GM19099 (cell line): ENCODE data around the gene NDUFB10.

Experiments used
- POLR2A ChIP-seq: IDR thresholded peaks from 3 replicates; pipeline ENCODE4 v1.6.1; 2011; ENCODE audit warnings: low read depth; ENCODE audit not compliant: insufficient read length; ENCODE audit errors: extremely low read depth

Gene NDUFB10

DNA sequence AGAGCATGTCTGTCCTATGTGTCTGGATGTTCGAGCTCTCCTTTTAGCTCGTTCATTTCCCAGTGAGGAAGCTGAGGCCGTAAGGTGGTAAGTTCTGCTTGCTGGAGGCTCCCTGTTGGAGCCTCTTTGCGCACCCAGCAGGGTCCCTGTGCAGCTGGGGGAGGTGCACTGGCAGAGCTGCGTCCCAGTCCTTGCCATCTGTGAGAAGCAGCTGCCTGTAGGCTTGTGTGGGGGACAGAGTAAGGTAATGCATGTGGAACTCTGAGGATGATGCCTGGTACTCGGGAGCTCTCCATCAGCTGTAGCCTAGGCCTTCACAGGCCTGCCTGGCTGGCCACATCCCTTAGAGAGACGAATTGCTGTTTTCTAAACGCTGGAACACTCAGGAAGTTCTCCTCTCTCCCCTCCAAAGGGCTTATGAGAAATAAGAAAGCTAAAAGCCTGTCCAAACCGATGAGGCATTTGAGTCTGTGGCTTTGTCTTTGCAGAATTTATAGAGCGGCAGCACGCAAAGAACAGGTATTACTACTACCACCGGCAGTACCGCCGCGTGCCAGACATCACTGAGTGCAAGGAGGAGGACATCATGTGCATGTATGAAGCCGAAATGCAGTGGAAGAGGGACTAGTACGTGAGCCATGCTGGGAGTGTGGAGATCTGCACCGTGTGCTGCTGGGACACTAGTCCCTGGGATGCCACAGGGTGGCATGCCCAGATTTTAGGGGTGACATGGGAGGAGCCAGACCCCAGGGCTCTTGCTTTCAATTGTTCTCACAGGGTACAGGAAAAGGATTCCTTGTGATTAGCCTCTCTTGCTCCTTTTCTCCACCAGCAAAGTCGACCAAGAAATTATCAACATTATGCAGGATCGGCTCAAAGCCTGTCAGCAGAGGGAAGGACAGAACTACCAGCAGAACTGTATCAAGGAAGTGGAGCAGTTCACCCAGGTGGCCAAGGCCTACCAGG lies 1.6 kb downstream of the NDUFB10 start:
- TF ChIP-seq POLR2A, result peak; percentile 57

DNA sequence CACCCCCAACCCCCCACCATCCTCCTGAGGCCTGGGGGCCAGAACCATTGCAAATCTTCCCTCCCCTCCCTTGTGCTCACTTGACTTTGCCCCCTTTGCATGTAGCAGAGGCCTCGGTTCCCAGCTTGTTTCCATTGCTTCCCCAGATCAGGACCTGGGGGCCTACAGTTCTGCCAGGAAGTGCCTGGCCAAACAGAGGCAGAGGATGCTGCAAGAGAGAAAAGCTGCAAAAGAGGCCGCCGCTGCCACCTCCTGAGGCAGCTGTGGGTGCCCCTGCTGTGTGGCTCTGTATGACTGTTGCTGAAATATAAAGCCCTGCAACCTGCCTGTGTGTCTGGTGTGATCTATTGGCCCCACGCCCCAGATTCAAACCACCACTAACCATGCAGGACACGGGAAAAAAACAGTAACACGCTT lies 2.3 kb downstream of the NDUFB10 start:
- TF ChIP-seq POLR2A, result no peak

DNA sequence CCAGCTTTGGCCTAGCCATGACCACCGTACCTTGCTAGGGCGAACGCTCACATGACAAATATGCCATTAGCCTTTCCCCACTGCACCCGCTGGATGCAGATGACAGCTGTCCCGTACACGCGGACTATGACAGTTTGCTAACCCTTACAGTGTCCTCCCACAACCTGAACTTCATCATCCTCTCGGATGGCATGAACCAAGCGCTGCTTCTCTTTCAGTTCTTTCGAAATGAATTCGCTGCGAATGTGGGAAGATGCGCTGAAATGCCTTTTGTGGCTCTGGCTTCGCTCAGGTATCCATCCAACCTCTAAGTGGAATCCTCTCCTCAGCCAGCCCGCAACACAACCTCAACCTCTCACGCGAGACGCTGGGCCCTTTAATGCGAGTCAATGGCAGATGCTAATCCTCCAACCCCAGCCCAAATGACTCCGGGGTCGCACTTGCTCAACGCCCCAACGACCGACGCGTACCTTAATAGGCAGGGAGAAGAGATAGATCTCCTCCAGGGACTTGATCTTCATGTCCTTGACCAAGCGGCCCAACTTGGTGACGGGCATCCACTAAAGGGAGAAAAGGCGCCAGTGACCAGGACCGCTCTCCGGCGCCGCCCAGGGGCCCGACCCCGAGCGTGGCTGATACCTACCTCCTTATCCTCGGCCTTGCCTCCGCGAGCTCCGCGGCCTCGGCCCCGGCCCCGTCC lies 4.6 kb downstream of the NDUFB10 start:
- no peak for TF ChIP-seq POLR2A

DNA sequence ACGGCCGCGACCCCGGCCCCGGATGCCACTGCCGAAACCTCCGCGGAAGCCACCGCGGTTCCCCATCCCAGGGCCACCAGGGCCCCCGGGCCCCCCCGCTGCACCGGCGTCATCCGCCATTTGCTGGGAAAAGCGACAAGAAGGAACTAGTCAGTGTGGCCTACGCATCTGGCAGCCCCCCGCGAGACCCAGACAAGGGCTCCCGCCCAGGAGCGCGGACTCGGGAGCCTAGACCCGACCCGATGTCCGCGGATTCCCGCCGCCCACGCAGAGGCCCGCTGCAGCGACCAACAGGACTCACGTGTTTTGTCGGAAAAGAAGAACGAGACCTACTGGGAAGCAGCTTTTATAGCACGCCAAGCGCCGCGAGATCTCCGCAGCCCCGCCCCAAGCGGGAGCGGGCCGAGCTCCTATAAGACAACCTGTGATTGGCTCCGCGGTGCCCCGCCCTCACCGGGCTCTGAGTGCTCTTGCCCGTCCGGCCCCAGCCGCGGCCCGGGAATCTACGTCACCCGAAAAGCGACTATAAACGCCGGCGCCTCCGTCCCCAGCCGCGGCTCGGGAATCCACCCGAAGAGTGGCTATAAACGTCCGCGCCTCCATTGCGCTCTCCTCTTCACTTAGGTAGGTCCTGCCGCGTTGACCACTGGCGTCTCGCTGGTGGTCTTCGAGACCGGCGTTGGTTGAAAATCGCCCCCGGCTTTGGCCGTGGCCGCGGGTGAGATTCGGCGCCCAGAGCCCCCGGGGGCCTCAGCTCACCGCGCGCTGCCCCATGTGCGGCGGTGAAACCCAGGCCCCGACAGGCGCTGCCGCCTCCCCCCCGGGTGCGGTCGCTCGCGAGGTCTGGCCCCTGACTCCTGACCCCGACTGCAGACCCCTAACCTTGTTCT lies 5.4 kb downstream of the NDUFB10 start, which contains the start of gene RPS2:
TSS of gene RPS2 (minus strand) at position 321 of the 890 bp plus-strand sequence. CDS start at position 120, 201 bp downstream.
- peak; percentile 100 for TF ChIP-seq POLR2A

DNA sequence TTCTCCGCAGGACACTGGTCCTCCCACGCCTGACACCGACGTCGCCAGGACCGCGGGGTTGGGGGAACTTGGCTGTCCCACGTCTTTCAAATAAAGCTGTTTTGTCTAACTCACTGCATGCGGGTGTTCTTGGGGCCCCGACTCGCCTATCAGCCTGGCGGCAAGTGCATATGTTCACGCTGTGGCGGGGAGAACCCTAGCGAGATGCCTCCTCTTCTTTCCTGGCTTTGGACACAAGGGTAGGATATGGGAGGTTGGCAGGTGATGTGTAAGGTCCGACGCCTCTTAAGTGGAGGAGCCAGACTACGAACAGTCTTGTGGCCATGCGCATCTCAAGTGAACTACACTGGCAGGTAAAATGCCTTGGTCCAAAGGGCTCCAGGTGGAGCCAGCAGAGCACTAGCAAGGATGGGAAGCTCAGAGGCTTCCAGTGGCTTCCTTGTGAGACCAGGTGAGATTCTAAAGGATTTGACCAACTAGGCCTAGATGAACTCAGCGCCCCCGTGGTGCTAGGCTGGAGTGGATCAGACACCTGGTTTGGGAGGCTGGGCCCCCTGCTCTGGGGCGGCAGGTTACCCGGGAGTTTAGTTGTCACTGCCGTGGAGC lies 6.2 kb downstream of the NDUFB10 start:
- no peak for TF ChIP-seq POLR2A

DNA sequence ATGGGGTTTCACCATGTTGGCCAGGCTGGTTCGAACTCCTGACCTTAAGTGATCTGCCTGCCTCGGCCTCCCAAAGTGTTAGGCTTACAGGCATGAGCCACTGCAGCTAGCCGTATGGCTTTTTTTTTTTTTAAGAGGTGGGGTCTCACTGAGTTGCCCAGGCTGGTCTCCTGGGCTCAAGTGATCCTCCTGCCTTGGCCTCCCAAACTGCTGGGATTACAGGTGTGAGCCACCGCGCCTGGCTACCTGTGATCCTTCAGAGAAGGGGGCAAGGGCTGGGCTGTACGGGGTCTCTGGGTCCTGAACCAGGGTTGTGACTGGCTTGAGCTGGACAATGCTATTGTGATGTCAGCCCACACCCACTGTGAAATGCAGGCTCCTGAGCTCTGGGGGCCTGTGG lies 7.1 kb downstream of the NDUFB10 start, which contains the start of gene RNF151:
TSS of gene RNF151 (plus strand) at position 397 of the 400 bp plus-strand sequence. CDS start 26 bp downstream, outside the sequence.
- peak; percentile 20 for TF ChIP-seq POLR2A

DNA sequence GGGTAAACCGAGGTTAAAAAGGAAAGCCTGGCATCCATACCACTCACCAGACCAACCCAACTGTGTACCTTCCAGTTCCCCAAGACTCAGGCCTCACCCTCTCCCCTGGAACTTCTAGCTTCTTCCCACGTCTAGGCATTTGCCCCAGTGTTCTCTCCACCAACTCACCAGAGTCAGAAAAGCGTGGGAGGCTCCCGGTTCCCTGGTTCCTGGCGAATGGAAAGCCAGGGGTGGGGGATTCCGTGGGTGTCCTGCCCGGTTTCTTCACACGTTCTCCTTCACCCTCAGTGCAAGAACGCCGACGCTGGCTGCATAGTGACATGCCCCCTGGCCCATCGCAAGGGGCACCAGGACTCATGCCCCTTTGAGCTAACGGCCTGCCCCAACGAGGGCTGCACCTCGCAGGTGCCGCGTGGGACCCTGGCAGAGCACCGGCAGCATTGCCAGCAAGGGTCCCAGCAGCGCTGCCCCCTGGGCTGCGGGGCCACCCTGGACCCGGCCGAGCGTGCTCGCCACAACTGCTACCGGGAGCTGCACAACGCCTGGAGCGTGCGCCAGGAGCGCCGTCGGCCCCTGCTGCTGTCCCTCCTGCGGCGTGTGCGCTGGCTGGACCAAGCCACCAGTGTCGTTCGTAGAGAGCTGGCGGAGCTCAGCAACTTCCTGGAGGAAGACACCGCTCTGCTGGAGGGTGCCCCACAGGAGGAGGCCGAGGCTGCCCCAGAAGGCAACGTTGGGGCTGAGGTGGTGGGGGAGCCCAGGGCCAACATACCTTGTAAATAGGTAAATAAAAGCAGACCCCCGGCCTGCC lies 9.0 kb downstream of the NDUFB10 start:
- TF ChIP-seq POLR2A, result no peak

DNA sequence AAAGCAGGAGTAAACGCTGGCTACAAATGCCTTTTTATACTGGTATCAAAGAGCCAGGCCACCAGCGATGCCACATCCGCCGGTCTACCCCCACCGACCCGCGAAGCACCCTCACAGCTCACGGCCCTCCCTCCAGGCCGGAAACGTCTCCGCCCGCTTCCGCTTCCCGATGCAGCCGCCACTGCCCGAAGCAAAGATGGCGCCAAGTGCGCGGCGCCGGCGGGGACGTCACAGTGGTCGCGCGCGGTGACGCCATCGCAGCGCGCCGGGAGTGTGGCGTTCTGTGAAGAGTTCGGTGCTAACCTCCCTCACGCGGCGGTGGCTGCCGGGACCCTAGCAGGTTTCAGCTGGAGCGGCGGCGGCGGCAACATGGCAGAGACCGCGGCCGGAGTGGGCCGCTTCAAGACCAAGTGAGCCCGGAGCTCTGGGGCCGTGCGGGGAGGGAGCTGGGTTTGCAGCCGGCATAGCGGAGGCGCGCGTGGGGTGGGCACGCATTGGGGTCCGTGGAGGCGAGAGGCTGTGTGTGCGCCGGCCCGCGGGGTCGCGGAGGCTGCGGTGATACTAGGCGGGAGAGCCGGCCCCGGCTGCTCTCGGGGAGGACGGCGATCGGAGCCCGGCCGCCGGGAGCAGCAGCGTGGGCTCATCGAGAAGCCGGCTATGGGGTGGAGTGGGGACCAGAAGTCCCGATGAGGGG lies 12.6 kb downstream of the NDUFB10 start, which contains the start of gene TBL3:
TSS of gene TBL3 (plus strand) at position 258 of the 694 bp plus-strand sequence. CDS start at position 370, 112 bp downstream.
- peak; percentile 95 for TF ChIP-seq POLR2A

DNA sequence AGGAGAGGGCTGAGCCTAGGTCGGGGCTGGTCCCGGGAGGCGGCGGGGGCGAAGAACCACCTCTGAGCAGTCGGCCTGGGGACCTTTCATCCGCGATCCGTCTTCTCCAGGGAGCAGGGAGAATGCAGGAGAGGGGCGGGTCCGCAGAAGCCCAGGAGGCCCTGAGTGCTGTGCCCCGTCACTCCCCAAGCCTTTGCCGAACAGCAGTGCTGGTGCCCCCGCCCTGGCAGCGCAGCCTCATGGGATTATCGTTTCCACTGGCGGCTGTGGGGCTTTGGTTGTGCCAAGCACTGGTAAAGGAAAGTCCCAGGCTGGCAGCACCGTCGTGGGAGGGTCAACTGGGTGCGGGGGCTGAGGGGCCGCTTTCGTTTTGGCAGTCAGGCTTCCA lies 13.1 kb downstream of the NDUFB10 start:
- no peak for TF ChIP-seq POLR2A

DNA sequence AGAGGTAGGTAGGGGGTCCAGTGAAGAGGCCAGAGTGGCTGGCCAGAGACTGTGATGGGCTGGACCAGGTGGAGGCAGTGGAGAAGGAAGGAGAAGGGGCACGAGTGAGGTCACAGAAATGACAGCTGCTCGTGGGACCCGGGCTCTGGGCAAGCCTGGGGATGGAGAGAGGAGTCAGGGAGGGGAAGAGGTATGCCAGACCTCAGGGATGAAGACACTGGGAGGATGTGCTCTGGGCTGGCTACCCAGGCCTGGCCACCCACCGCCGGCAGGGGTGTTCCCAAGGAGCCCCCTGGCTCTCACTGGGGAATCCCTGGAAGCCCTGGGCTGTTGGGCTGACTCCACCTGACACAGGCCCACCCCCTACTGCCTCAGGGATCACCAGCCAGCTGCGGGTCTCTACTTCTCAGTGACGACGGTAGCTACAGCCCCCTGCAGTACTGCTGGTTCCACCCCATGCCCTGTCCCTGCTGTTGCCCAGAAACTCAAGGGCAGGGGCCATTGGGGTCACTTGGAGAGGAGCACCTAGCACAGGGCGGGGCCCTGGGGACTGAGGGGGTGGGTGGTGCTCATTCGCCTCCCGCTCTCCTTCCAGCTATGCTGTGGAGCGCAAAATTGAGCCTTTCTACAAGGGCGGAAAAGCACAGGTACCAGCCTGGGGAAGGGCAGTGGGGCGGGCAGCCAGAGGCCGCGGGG lies 14.3 kb downstream of the NDUFB10 start:
- no peak for TF ChIP-seq POLR2A

DNA sequence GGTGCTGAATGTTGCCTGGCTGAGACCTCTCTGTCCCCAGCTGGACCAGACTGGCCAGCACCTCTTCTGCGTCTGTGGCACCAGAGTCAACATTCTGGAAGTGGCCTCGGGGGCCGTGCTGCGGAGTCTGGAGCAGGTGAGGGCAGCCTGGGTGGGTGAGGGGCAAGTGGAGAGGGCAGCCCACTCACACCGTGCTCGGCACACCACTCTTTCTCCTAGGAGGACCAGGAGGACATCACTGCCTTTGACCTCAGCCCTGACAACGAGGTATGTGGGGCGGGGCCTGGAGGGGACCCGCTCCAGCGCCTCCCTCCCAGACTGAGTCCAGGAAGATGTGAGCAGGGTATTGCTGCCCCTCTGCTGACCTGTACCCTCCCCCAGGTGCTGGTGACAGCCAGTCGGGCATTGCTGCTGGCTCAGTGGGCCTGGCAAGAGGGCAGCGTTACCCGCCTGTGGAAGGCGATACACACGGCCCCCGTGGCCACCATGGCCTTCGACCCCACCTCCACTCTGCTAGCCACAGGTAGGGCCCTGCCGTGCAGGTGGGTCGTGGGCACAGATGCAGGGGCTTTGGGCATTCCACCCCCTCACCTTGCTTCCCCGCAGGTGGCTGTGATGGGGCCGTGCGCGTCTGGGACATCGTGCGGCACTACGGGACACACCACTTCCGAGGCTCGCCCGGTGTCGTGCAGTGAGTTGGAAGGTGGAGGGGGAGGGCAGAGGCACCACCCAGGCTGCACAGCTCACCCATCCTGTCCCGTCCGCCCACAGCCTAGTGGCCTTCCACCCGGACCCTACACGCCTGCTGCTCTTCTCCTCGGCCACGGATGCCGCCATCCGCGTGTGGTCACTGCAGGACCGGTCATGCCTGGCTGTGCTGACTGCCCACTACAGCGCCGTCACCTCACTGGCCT lies 15.1 kb downstream of the NDUFB10 start:
- TF ChIP-seq POLR2A, result no peak
